GM21825 (cell line): ENCODE measurements around the gene GEMIN5.
"Not testable (repeated sequence)": the region's sequence is repeated elsewhere in the genome, so short reads cannot be mapped to it uniquely, and the experiment has no call there.

Experiments used
- ATAC-seq: cut with Tn5 transposase; IDR thresholded peaks from one replicate; pipeline ENCODE4 v1.9.1; 2021; ENCODE audit warnings: mild to moderate bottlenecking, moderate library complexity; ENCODE audit not compliant: unreplicated experiment

The GEMIN5 gene

GRCh38 chr5:154937718-154938466 is at the start of gene GEMIN5:
Gene GEMIN5, minus strand, starts transcription at chr5:154938211. Its CDS starts 78 bp downstream, at chr5:154938133.
- ATAC-seq, result peak; percentile 84

GRCh38 chr5:154986151-154986550 is 48.1 kb upstream of the GEMIN5 start:
- no peak for ATAC-seq

GRCh38 chr5:154984946-154985516 is 47.0 kb upstream of the GEMIN5 start:
- no peak for ATAC-seq

- ATAC-seq, result not testable (repeated sequence)
Observed at GRCh38 chr5:154978294-154978693, 40.3 kb upstream of the GEMIN5 start.

- ATAC-seq, result no peak
Observed at GRCh38 chr5:154977409-154977808, 39.4 kb upstream of the GEMIN5 start.

GRCh38 chr5:154976082-154976481 is 38.1 kb upstream of the GEMIN5 start:
- ATAC-seq, result not testable (repeated sequence)

GRCh38 chr5:154972476-154973080 is 34.6 kb upstream of the GEMIN5 start:
- no peak for ATAC-seq

GRCh38 chr5:154971501-154971900 is 33.5 kb upstream of the GEMIN5 start:
- no peak for ATAC-seq

- ATAC-seq, result no peak
Observed at GRCh38 chr5:154970759-154971158, 32.7 kb upstream of the GEMIN5 start.

GRCh38 chr5:154968953-154969352 is 30.9 kb upstream of the GEMIN5 start:
- no peak for ATAC-seq

GRCh38 chr5:154967421-154968024 is 29.5 kb upstream of the GEMIN5 start:
- no peak for ATAC-seq

- no peak for ATAC-seq
Observed at GRCh38 chr5:154966874-154967273, 28.9 kb upstream of the GEMIN5 start.

- ATAC-seq, result no peak
Observed at GRCh38 chr5:154966081-154966841, 28.2 kb upstream of the GEMIN5 start.

GRCh38 chr5:154962494-154962893 is 24.5 kb upstream of the GEMIN5 start:
- ATAC-seq, result peak; percentile 95

- no peak for ATAC-seq
Observed at GRCh38 chr5:154956712-154957111, 18.7 kb upstream of the GEMIN5 start.

GRCh38 chr5:154949781-154950180 is 11.8 kb upstream of the GEMIN5 start:
- no peak for ATAC-seq

- ATAC-seq, result no peak
Observed at GRCh38 chr5:154948313-154948712, 10.3 kb upstream of the GEMIN5 start.

- ATAC-seq, result no peak
Observed at GRCh38 chr5:154947778-154948177, 9.8 kb upstream of the GEMIN5 start.

- ATAC-seq, result no peak
Observed at GRCh38 chr5:154945695-154946301, 7.8 kb upstream of the GEMIN5 start.

GRCh38 chr5:154944716-154945115 is 6.7 kb upstream of the GEMIN5 start:
- ATAC-seq, result no peak

GRCh38 chr5:154943527-154943926 is 5.5 kb upstream of the GEMIN5 start:
- no peak for ATAC-seq
